HG02840 (cell line): ENCODE data around the gene AGXT2.

Experiments
- ATAC-seq: cut with Tn5 transposase; IDR thresholded peaks from one replicate; pipeline ENCODE4 v1.9.1; 2021; ENCODE audit warnings: mild to moderate bottlenecking, moderate library complexity, moderate number of reproducible peaks; ENCODE audit not compliant: unreplicated experiment, low FRiP score

AGXT2 gene

GRCh38 chr5:35016174-35017051 lies 31.3 kb downstream of the AGXT2 start:
- ATAC-seq = peak; percentile 94

- ATAC-seq = no peak
Measured at GRCh38 chr5:35015063-35015462, 32.7 kb downstream of the AGXT2 start.

- ATAC-seq = no peak
Measured at GRCh38 chr5:35012796-35013195, 35.0 kb downstream of the AGXT2 start.

GRCh38 chr5:35012365-35012764 lies 35.4 kb downstream of the AGXT2 start:
- ATAC-seq = no peak

GRCh38 chr5:35010676-35011075 lies 37.1 kb downstream of the AGXT2 start:
- ATAC-seq = no peak

- ATAC-seq = no peak
Measured at GRCh38 chr5:35009657-35010056, 38.1 kb downstream of the AGXT2 start.

GRCh38 chr5:35009019-35009418 lies 38.7 kb downstream of the AGXT2 start:
- no peak for ATAC-seq

- no peak for ATAC-seq
Measured at GRCh38 chr5:35004771-35005170, 43.0 kb downstream of the AGXT2 start.

- no peak for ATAC-seq
Measured at GRCh38 chr5:35004200-35004599, 43.5 kb downstream of the AGXT2 start.

GRCh38 chr5:35003018-35003957 lies 44.5 kb downstream of the AGXT2 start:
- peak; percentile 76 for ATAC-seq

GRCh38 chr5:35002459-35002858 lies 45.3 kb downstream of the AGXT2 start:
- ATAC-seq = no peak

GRCh38 chr5:35001842-35002241 lies 45.9 kb downstream of the AGXT2 start:
- ATAC-seq = no peak

- ATAC-seq = no peak
Measured at GRCh38 chr5:34998058-34998789, 49.5 kb downstream of the AGXT2 start.

- no peak for ATAC-seq
Measured at GRCh38 chr5:34996261-34996660, 51.5 kb downstream of the AGXT2 start.

GRCh38 chr5:34993951-34994350 lies 53.8 kb downstream of the AGXT2 start:
- no peak for ATAC-seq

GRCh38 chr5:34991486-34992238 lies 56.1 kb downstream of the AGXT2 start:
- no peak for ATAC-seq

- ATAC-seq = no peak
Measured at GRCh38 chr5:34986965-34987364, 60.8 kb downstream of the AGXT2 start.

GRCh38 chr5:34982823-34983222 lies 64.9 kb downstream of the AGXT2 start:
- ATAC-seq = no peak

- ATAC-seq = peak; percentile 41
Measured at GRCh38 chr5:34978681-34979080, 69.1 kb downstream of the AGXT2 start.
